ENCODE data around the gene NEK11. TPM values are rescaled to one million over a fixed set of nuclear protein-coding genes. Genes with fewer than 3 reads are reported as not detected.

NEK11 gene
- total RNA-seq, 1 donor = 10.4 TPM

DNA sequence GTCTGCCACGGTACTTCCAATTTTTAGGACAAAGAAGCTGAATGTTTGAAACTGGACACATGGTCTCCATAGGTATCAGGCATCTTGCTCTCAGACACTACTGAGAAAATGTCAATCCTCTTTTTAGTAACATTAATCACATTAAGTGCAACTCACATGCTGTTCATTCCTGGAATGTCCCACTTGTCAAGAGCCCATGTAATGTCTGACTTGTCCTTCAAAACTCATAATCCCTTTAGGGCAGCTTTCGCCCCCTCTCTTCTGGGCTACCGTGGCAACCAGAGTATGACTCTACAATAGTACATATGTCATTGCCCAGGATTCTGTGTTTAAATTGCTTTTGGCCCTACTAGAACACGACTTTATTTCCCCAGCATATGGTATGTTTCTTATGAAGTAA lies 367.2 kb downstream of the NEK11 start:
- no peak for DNase-seq (ENCODE audit: low read depth)
- no peak overlapping the region for H3K4me3 ChIP-seq (ENCODE audit: low read depth, low read length)
- TF ChIP-seq, protein P1, sequence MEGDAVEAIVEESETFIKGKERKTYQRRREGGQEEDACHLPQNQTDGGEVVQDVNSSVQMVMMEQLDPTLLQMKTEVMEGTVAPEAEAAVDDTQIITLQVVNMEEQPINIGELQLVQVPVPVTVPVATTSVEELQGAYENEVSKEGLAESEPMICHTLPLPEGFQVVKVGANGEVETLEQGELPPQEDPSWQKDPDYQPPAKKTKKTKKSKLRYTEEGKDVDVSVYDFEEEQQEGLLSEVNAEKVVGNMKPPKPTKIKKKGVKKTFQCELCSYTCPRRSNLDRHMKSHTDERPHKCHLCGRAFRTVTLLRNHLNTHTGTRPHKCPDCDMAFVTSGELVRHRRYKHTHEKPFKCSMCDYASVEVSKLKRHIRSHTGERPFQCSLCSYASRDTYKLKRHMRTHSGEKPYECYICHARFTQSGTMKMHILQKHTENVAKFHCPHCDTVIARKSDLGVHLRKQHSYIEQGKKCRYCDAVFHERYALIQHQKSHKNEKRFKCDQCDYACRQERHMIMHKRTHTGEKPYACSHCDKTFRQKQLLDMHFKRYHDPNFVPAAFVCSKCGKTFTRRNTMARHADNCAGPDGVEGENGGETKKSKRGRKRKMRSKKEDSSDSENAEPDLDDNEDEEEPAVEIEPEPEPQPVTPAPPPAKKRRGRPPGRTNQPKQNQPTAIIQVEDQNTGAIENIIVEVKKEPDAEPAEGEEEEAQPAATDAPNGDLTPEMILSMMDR (IDR thresholded peaks at IDR 0.05; ENCODE audit: insufficient read depth, low read depth, low read length) = no peak

DNA sequence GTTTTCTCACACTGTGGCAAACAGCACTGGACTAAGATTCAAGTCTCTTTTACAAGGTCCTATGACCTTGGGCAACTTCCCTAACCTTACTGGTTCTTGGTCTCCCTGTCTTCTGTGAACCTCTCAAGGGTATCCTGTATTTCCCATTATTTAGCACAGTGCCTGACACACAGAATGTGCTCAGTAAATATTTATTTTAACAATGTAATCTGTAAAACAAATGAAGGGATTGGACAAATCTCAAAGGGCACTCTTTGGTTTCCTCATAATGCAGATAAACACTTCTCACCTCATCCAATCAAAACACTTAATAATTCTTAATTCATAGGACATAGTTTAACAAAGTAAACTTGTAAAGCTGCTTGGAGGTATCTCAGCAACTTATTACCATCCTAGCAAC lies 367.7 kb downstream of the NEK11 start:
- TF ChIP-seq, protein P1 (IDR thresholded peaks at IDR 0.05; ENCODE audit: insufficient read depth, low read depth, low read length) = no peak
- DNase-seq (ENCODE audit: low read depth) = no peak
- H3K4me3 ChIP-seq (ENCODE audit: low read depth, low read length) = no peak overlapping the region

DNA sequence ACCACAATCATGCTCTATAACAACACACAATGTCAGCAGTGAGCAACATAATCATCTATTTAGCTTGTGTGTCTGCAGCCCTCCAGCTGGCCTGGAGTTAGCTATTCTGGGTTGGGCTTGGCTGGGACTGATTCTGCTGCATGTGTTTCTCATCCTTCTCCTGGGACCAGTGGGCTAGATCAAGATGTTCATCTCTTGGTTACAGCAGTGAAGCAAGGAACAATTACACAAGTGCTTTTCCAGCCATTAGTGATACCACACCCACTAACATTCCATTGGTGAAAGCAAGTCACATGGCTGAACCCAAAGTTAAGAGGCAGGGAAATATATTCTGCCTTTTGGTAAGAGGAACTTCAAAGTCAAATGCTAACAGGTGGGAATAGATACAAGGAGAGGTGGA lies 369.5 kb downstream of the NEK11 start:
- DNase-seq (ENCODE audit: low read depth) = no peak
- TF ChIP-seq, protein P1 (IDR thresholded peaks at IDR 0.05; ENCODE audit: insufficient read depth, low read depth, low read length) = no peak
- H3K4me3 ChIP-seq (ENCODE audit: low read depth, low read length) = no peak overlapping the region

DNA sequence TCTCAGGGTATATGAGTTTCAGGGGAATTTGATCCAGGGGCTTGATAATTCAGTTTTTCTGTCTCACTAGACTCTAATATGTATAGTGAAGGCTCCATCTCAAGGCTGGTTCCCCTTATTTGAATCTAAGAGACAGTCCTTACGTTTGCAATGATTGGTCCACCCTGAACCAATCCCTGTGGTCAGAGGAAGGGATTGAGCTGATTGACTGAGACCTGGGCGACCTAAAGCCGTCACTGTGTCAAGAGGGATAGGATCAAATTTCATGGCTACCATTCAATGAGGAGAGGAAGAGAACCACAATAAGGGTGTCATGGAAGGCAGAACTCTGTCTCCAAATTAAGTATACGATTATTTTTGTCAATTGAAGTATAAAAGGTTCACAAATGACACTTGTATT lies 371.2 kb downstream of the NEK11 start:
- H3K4me3 ChIP-seq (ENCODE audit: low read depth, low read length) = no peak overlapping the region
- TF ChIP-seq, protein P1 (IDR thresholded peaks at IDR 0.05; ENCODE audit: insufficient read depth, low read depth, low read length) = no peak
- DNase-seq (ENCODE audit: low read depth) = no peak

Small RNA genes lying within 50 kb of the gene (small RNA-seq; reads per million reads assigned to genes)
- gene RNU6-726P = not detected

Other genes starting within 250 kb of the NEK11 start
- 93.4 and 136 TPM in 2 replicates for gene ATP2C1, start 132.8 kb upstream of the NEK11 start, total RNA-seq
- 7.3 and 9.0 TPM in 2 replicates for gene ASTE1, start 52 bp upstream of the NEK11 start, total RNA-seq